ENCODE results near the gene PLCG1.

- TF ChIP-seq CTCF (IDR thresholded peaks at IDR 0.05), result no peak
- TF ChIP-seq ZFX (IDR thresholded peaks at IDR 0.05; ENCODE audit: borderline replicate concordance), result no peak
These were observed 13.7 kb upstream of the PLCG1 start for GRCh38 chr20:41123631-41124030.

Measured in 22Rv1 (cell line).